K562 (cell line): ENCODE data around the gene SPCS2. TPM values are rescaled to one million over a fixed set of nuclear protein-coding genes. Genes with fewer than 3 reads are reported as not detected.
A peak's percentile ranks its signal among the peaks of the same experiment; 100 is the strongest.

Experiments
- ATAC-seq: fragments of 200-7000 bp; cut with Tn5 transposase; 3 replicates; pipeline ENCODE4 v1.9.1; 2020; ENCODE audit warnings: moderate library complexity
- BruUV-seq: library from RNA; stranded (reverse); fragments of 400-500 nt; replicated peaks from 2 replicates; lab custom pipeline; 2021; lab: Mats Ljungman, UMichigan
- CTCF ChIA-PET: fragments of 300-600 bp; formaldehyde crosslinking; extraction: SDS; loops from one replicate; lab custom pipeline; 2021; ENCODE audit warnings: low intra/inter-chr PET ratio; lab: Yijun Ruan, JAX
- POLR2A ChIA-PET: fragments of 300-600, 350-650 bp; sonication (Branson Sonifier 250); formaldehyde crosslinking; extraction: SDS; loops from one replicate; lab custom pipeline; 2021; ENCODE audit warnings: antibody characterized with exemption, inconsistent platforms; lab: Yijun Ruan, JAX
- DNase-seq, 4 experiments: peaks; one replicate each; pipeline versions ENCODE4 v3.0.0 to v3.0.0-alpha.2; 2011 to 2018; ENCODE audit warnings: low spot score in 3 of 4, mixed read lengths in 3 of 4; ENCODE audit errors: extremely low read depth in 1 of 4
- FAIRE-seq: peaks from 2 replicates; lab custom pipeline; 2011; peaks lifted over from hg19 to GRCh38; lab: Jason Lieb, UNC
- H2AFZ ChIP-seq: 2 replicates; pipeline ENCODE4 v1.6.0; 2011; ENCODE audit warnings: low read depth, low read length, control low read depth, inconsistent platforms
- H3K27ac ChIP-seq: fragments of 200-600 bp; 3 replicates; pipeline ENCODE4 v1.8.0; 2011; ENCODE audit warnings: low read depth, mild to moderate bottlenecking, control low read depth, inconsistent platforms, low read length, moderate library complexity, mixed read lengths; ENCODE audit errors: extremely low read depth
- H3K27me3 ChIP-seq, 2 experiments: fragments of 300-600 bp in 1 of 2; 2 replicates in 1 of 2; 3 replicates in 1 of 2; pipeline versions ENCODE4 v1.6.0 to v1.8.0; 2011; ENCODE audit warnings: inconsistent platforms in 2 of 2, low read length in 2 of 2, mild to moderate bottlenecking in 1 of 2, mixed read lengths in 1 of 2, moderate library complexity in 1 of 2; ENCODE audit not compliant: control insufficient read depth in 2 of 2, insufficient read depth in 2 of 2
- H3K36me3 ChIP-seq: fragments of 300-600 bp; 3 replicates; pipeline ENCODE4 v1.8.0; 2011; ENCODE audit warnings: mild to moderate bottlenecking, low read length, inconsistent platforms; ENCODE audit not compliant: control insufficient read depth, insufficient read depth
- H3K4me1 ChIP-seq, 2 experiments: fragments of 200-600 bp in 1 of 2; replicated peaks in 1 of 2; 2 replicates in 1 of 2; 3 replicates in 1 of 2; pipeline versions ENCODE4 v1.5.1 to v1.8.0; 2011; ENCODE audit warnings: inconsistent platforms in 2 of 2, low read length in 2 of 2, mild to moderate bottlenecking in 1 of 2, mixed read lengths in 1 of 2, moderate library complexity in 1 of 2; ENCODE audit not compliant: control insufficient read depth in 2 of 2, insufficient read depth in 2 of 2
- H3K4me2 ChIP-seq: 2 replicates; pipeline ENCODE4 v1.6.1; 2011; ENCODE audit warnings: low read length, control low read depth, inconsistent platforms, mixed read lengths; ENCODE audit not compliant: insufficient read depth
- H3K4me3 ChIP-seq: fragments of 200-600 bp; sonication (generic), shearing (Covaris generic); 2 replicates; pipeline ENCODE4 v1.5.1; 2016; ENCODE audit warnings: control low read depth, inconsistent platforms
- H3K79me2 ChIP-seq: fragments of 200-600 bp; 3 replicates; pipeline ENCODE4 v1.8.0; 2011; ENCODE audit warnings: low read length, inconsistent platforms; ENCODE audit not compliant: control insufficient read depth, insufficient read depth
- H3K9ac ChIP-seq, 2 experiments: 2 replicates each; pipeline versions ENCODE4 v1.6.0 to v1.6.1; 2011; ENCODE audit warnings: low read depth in 2 of 2, low read length in 2 of 2, control low read depth in 1 of 2, inconsistent platforms in 1 of 2, mild to moderate bottlenecking in 1 of 2, mixed read lengths in 1 of 2; ENCODE audit not compliant: insufficient read depth in 1 of 2
- H3K9me1 ChIP-seq: one replicate; pipeline ENCODE4 v1.6.0; 2011; ENCODE audit warnings: inconsistent platforms, mild to moderate bottlenecking, low read length, moderate library complexity; ENCODE audit not compliant: control insufficient read depth, insufficient read depth
- H3K9me3 ChIP-seq: replicated peaks from 2 replicates; pipeline ENCODE4 v1.5.1; 2011; ENCODE audit warnings: low read depth, low read length, inconsistent platforms; ENCODE audit not compliant: control insufficient read depth, insufficient read depth
- H4K20me1 ChIP-seq: replicated peaks from 2 replicates; pipeline ENCODE4 v1.6.1; 2011; ENCODE audit warnings: low read length, inconsistent platforms, mixed read lengths; ENCODE audit not compliant: control insufficient read depth, insufficient read depth
- SLC30A9 ChIP-seq: fragments of 250-450 bp; sonication (Bioruptor Pico); IDR thresholded peaks from 2 replicates; pipeline ENCODE4 v1.8.0; 2022; ENCODE audit warnings: mild to moderate bottlenecking, moderate library complexity
- ZNF217 ChIP-seq: sonication (generic); formaldehyde crosslinking; IDR thresholded peaks from 2 replicates; pipeline ENCODE4 v1.8.0; 2022; ENCODE audit warnings: mild to moderate bottlenecking, missing genetic modification reagents
- WGBS: fragments of 100-300 bp; shearing (Covaris generic); methylation state at CpG from one replicate; pipeline ENCODE4 v1.1.6; 2016; ENCODE audit warnings: low coverage, mixed read lengths; ENCODE audit not compliant: insufficient coverage; ENCODE audit errors: missing lambda C conversion rate; 5-methylcytosine and 5-hydroxymethylcytosine counted together
- in situ Hi-C: fragments of 300-500 bp; cut with MboI; formaldehyde crosslinking; loops from 4 replicates; pipeline ENCODE4 v1.15.0; 2018; ENCODE audit warnings: inconsistent platforms, mixed read lengths
- intact Hi-C: fragments of 100-400 bp; cut with micrococcal nuclease; formaldehyde crosslinking; loops from 2 replicates; pipeline ENCODE4 v1.14.2; 2022
- polyA plus RNA-seq, 8 experiments: library from polyadenylated mRNA; depleted of rRNA in 4 of 8; stranded (reverse) in 5 of 8; unstranded in 3 of 8; fragments of >200 nt; fragmentation: Nextera tagmentation in 2 of 8; fragmentation: Illumina TruSeq in 1 of 8; extraction: Ambion mirVana in 2 of 8; extraction: Trizol in 1 of 8; gene quantifications; 2 replicates each; pipeline versions ENCODE4 v1.2.1 to v1.2.3, GENCODE V29; 2011 to 2014; ENCODE audit warnings: inconsistent platforms in 1 of 8, missing spikeins in 1 of 8
- total RNA-seq, 7 experiments: library from RNA; depleted of rRNA in 6 of 7; stranded (reverse); fragments of >200 nt in 6 of 7; fragmentation: Illumina TruSeq in 2 of 7; extraction: Trizol in 2 of 7; gene quantifications; 2 replicates each; pipeline versions ENCODE4 v1.2.1 to v1.2.3, GENCODE V29; 2011 to 2021; ENCODE audit warnings: low replicate concordance in 1 of 7
- TF ChIP-seq, protein P1 (sequence below): fragments of 450-650 bp; formaldehyde crosslinking; IDR thresholded peaks from 2 replicates; pipeline ENCODE4 v1.4.0; 2022; ENCODE audit warnings: missing genetic modification characterization
- TF ChIP-seq, protein P2 (sequence below): fragments of 450-650 bp; formaldehyde crosslinking; IDR thresholded peaks from 2 replicates; pipeline ENCODE4 v1.4.0; 2020; ENCODE audit warnings: mild to moderate bottlenecking, moderate library complexity
- TF ChIP-seq, protein P3 (sequence below): fragments of 250-450 bp; sonication (Bioruptor Pico); IDR thresholded peaks from 2 replicates; pipeline ENCODE4 v1.8.0; 2021; ENCODE audit warnings: mild to moderate bottlenecking, moderate library complexity
- TF ChIP-seq, protein P4 (sequence below): fragments of 150-350 bp; conservative IDR thresholded peaks from 2 replicates; pipeline ENCODE4 v1.6.1; 2014; ENCODE audit warnings: low read length

Gene SPCS2
- total and polyA plus RNA-seq, 9 of the 15 experiments (the other 6 are each of a cell fraction or from before 2014, with no cell fraction given) = 38.2 to 458 (median 193) TPM

DNA sequence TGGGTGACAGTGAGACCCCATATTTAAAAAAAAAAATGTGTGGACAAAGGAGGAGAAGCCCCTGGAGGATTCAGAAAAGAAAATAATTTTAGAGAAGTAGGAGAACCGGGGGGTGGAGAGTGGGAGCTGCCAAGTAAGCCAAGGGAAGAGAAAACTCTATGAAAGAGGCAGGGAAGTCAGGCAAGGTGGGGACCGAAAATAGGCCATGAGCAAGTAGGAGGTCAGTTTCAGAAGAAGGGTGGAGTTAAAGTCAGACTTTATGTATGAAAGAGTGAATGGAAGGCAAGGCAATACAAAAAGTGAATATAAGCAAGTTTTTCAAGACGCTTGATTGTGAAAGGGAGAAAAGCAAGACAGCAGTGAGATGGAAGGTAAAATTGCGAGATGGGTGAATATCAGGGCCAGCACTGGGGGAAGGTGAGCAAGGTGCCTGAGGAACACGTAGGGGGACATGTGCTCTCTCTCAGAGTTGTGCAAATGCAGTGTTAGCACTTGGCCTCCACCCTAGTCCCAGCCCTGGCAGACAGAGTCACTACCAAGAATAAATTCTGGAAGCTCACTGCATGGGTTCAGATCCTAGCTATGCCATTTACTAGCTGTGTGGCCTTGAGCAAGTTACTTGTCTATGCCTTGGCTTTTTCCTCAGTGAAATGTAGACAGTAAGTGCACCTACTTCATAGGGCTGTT lies 6.8 kb upstream of the SPCS2 start:
- WGBS = 71% methylated on average over 5 of the region's 5 CpGs
- Histone ChIP-seq H4K20me1 (no peaks in the 10 kb centered on the region), H3K27me3 (no peaks in the 10 kb centered on the region), H3K4me3 (no peak overlapping the region), H3K9me1 (no peaks in the 10 kb centered on the region), H3K9me3 (no peaks in the 10 kb centered on the region), H3K4me2 (no peak overlapping the region), H3K9ac (peak overlapping the region in 1 of 2 experiments; percentile 56; a peak in 1 of 4 replicates), H2AFZ (no peak overlapping the region), H3K4me1 (peaks cover 0 to 11% of the 10 kb centered on the region in 2 experiments; a peak in 3 of 5 replicates), H3K36me3 (peaks cover 57% of the 10 kb centered on the region; the same call in 2 of the 3 replicates), H3K27ac (no peak overlapping the region), H3K79me2 (peaks cover 9% of the 10 kb centered on the region; the same call in 2 of the 3 replicates)
- ATAC-seq (no peak), FAIRE-seq (no peak), DNase-seq (no peak)
- intact Hi-C loops (no loop called here), in situ Hi-C loops (no loop called here)
- no TSS peak for BruUV-seq
- CTCF ChIA-PET = interaction anchor here (1.5 kb wide), 1 partner anchor 306 kb away, joined by 7 read pairs; no protein-coding TSS in a partner anchor
- POLR2A ChIA-PET = interaction anchor here (0.6 kb wide), 1 partner anchor 15 kb away, joined by 3 read pairs; no protein-coding TSS in a partner anchor
- TF ChIP-seq ZNF217 (CRISPR knock-in tag) (no peak), SLC30A9 (CRISPR knock-in tag) (no peak)
- TF ChIP-seq, protein P1, sequence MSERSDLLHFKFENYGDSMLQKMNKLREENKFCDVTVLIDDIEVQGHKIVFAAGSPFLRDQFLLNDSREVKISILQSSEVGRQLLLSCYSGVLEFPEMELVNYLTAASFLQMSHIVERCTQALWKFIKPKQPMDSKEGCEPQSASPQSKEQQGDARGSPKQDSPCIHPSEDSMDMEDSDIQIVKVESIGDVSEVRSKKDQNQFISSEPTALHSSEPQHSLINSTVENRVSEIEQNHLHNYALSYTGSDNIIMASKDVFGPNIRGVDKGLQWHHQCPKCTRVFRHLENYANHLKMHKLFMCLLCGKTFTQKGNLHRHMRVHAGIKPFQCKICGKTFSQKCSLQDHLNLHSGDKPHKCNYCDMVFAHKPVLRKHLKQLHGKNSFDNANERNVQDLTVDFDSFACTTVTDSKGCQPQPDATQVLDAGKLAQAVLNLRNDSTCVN (CRISPR knock-in tag) = no peak
- TF ChIP-seq, protein P2, sequence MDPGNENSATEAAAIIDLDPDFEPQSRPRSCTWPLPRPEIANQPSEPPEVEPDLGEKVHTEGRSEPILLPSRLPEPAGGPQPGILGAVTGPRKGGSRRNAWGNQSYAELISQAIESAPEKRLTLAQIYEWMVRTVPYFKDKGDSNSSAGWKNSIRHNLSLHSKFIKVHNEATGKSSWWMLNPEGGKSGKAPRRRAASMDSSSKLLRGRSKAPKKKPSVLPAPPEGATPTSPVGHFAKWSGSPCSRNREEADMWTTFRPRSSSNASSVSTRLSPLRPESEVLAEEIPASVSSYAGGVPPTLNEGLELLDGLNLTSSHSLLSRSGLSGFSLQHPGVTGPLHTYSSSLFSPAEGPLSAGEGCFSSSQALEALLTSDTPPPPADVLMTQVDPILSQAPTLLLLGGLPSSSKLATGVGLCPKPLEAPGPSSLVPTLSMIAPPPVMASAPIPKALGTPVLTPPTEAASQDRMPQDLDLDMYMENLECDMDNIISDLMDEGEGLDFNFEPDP (CRISPR knock-in tag) = no peak
- TF ChIP-seq, protein P3, sequence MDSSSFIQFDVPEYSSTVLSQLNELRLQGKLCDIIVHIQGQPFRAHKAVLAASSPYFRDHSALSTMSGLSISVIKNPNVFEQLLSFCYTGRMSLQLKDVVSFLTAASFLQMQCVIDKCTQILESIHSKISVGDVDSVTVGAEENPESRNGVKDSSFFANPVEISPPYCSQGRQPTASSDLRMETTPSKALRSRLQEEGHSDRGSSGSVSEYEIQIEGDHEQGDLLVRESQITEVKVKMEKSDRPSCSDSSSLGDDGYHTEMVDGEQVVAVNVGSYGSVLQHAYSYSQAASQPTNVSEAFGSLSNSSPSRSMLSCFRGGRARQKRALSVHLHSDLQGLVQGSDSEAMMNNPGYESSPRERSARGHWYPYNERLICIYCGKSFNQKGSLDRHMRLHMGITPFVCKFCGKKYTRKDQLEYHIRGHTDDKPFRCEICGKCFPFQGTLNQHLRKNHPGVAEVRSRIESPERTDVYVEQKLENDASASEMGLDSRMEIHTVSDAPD = no peak
- TF ChIP-seq, protein P4, sequence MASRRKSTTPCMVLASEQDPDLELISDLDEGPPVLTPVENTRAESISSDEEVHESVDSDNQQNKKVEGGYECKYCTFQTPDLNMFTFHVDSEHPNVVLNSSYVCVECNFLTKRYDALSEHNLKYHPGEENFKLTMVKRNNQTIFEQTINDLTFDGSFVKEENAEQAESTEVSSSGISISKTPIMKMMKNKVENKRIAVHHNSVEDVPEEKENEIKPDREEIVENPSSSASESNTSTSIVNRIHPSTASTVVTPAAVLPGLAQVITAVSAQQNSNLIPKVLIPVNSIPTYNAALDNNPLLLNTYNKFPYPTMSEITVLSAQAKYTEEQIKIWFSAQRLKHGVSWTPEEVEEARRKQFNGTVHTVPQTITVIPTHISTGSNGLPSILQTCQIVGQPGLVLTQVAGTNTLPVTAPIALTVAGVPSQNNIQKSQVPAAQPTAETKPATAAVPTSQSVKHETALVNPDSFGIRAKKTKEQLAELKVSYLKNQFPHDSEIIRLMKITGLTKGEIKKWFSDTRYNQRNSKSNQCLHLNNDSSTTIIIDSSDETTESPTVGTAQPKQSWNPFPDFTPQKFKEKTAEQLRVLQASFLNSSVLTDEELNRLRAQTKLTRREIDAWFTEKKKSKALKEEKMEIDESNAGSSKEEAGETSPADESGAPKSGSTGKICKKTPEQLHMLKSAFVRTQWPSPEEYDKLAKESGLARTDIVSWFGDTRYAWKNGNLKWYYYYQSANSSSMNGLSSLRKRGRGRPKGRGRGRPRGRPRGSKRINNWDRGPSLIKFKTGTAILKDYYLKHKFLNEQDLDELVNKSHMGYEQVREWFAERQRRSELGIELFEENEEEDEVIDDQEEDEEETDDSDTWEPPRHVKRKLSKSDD = no peak
